HG03442 (cell line): ENCODE measurements around the gene C10orf90.

Experiments used
- ATAC-seq: cut with Tn5 transposase; IDR thresholded peaks from one replicate; pipeline ENCODE4 v1.9.1; 2021; ENCODE audit warnings: mild to moderate bottlenecking, moderate library complexity; ENCODE audit not compliant: unreplicated experiment

Gene C10orf90

DNA sequence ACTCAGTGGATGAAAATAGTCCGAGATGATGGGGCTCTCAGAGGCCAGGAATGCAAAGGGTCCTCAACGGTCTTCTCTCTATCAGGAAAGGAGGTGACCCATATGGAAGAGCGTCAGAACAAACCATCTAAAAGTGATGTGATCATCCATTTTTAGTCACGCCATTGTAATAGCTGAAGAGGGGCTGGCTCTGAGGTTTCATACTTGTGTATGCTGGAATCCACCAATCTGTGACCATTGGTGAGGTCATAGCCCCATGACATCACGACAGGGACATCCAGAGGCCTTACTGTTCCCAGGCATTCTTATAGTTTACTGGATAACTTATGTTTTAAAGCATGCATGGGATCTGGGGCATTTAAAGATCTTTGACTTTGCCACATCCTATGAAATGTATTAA, 83.6 kb downstream of the C10orf90 start:
- ATAC-seq: no peak

DNA sequence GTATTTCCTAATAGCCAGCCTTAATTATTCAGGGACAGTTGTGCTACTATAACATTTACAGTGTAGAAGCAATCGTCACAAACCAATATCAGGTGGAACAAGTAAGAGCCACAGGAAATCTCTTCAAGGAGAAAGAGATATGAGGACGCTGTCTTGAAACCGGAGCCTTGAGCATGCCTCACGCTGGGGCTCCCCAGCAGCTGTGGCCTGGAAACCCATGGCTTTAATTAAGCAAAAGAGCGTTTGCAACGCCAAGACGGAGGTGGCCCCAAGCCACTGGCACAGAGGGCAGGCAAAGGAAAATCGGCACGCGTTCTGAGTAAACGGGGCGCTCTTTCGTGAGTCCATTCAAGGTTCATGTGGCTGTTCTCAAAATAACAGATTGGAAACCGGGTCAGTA, 84.4 kb downstream of the C10orf90 start:
- ATAC-seq: no peak

DNA sequence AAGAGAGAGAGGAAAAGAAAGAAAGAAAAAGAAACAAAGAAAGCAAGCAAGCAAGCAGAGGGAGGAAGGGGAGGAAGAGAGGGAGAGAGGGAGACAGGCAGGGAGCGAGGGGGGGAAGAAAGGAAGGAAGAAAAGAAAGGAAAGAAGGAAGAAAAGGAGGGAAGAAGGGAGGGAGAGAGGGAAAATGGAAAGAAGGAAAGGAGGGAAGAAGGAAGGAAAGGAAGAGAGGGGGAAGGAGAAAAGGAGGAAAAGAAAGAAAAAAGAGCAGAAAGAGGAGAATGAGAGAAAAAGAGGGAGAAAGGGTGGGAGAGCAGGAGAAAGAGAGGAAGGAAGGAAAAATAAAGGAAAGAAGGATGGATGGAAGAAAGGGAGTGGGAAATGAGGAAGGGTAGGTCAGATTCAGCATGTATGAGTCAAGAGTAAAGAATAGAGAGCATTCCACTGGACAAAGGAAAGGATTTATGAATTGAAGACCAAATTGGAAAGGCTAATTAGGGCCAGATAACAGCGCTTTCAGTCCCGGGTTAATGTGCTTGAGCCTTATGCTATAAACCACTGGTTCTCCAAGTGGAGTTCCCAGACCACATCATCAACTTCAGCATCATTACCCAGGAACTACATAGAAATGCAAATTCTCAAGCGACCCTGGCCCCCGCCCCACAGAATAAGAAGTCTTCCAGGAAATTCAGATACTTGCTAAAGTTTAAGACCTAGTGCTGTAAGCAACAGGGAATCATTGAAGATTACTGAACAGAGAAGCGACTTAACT, 85.1 kb downstream of the C10orf90 start:
- no peak for ATAC-seq

DNA sequence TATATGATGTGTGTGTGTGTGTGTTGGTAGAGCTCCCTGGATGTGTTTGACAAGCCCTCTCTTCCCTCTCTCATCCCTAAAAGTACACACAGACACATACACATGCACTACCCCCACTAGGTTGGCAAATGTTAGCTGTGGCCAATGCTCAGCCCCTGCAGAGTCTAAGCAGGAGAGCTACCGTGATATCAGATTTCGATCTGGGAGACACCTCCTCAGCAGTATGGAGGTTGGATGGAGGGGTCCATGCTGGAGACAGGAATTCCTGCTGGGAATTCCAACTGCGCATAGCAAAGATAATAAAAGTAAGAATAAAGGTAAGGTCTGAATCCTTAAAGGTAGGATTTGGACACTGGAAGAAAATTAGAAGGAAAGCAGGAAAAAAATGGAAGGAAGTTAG, 85.7 kb downstream of the C10orf90 start:
- ATAC-seq: no peak

DNA sequence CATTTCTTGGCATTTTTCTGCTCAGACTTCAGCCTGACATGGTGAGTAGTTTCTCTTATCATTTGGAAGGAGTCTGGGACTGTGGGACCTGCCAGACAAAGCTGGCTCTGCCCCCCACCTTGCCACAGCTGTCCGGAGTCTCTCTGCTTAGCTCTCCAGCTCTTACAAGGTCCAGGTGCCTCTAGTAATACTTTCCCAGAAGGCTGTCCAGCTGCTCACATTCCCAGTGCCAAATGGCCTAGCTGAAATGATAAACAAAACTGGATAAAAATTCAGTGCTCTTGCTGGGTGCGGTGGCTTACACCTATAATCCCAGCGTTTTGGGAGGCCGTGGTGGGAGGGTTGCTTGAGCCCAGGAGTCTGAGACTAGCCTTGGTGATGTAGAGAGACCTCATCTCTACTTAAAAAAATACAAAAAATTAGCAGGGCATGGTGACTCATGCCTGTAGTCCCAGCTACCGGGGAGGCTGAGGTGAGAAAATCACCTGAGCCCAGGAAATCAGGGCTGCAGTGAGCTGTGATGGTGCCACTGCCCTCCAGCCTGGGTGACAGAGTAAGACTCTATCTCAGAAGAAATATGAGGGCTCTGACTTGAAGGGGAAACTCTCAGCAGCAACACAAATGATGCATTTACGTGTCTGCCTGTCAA, 86.8 kb downstream of the C10orf90 start:
- ATAC-seq: no peak

DNA sequence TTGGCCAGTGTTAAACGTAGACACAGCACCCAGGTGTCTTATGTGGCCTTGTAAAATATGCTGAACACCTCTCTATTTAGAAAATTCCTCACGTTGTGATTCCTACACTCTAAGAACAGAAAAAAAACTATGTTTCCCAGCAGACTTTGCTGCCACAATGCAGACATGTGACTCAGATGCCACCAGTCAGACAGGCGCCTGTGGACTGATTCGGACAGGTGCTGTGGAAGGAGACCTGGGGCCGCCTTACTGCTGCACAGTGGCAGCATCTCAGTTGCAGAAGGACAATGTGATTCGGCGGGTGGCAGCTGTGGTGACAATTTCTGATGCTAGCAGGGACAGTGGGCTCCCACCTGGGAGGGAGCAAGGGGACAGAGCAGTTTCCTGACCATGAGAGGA, 88.8 kb downstream of the C10orf90 start:
- ATAC-seq: no peak

DNA sequence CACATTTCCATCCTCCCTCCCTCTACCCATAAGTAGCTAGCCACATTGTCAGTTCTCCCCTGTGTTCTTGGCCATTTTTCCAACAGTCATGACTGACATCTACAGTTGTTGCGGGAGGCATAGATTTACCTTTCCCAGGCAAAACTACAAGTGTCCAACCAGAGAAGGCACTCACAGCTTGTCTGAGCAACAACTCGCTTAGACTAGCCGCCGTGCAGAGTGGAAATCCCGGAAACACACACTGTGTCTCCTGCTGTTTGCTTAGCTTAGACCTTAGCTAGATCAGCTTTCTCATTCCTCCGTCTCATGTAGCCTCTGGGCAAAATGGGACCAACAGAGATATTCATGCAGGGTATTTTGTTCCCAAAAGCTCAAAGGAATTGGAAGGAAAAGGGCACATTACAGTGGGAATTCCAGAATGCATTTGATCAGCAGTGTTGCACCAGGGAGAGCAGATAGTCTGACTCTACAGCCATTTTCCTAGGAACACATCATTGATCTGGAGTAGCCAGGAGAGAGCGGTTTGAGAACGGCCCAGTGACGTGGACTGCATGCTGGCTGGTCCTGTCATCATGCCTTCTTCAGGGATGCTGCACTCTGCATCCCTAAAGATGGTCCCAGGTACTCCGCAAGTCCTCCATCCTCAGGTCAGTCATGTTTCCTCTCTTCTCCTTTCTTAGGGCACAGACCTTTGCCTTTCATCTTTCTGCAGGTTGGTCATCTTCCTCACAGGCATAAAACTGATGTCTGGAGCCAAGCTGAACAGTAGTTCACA, 89.4 kb downstream of the C10orf90 start:
- ATAC-seq: no peak

DNA sequence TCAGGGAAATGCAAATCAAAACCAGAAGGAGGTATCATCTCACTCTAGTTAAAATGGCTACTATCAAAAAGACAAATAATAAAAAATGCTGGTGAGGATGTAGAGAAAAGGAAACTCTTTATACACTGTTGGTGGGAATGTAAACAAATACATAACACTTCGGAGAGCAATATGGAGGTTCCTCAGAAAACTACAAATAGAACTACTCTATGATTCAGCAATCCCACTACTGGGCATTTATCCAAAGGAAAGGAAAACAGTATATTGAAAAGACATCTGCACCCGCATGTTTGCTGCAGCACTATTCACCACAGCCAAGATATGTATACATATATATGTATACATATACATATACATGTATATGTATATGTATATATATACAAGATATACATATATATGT, 94.2 kb downstream of the C10orf90 start:
- ATAC-seq: no peak

DNA sequence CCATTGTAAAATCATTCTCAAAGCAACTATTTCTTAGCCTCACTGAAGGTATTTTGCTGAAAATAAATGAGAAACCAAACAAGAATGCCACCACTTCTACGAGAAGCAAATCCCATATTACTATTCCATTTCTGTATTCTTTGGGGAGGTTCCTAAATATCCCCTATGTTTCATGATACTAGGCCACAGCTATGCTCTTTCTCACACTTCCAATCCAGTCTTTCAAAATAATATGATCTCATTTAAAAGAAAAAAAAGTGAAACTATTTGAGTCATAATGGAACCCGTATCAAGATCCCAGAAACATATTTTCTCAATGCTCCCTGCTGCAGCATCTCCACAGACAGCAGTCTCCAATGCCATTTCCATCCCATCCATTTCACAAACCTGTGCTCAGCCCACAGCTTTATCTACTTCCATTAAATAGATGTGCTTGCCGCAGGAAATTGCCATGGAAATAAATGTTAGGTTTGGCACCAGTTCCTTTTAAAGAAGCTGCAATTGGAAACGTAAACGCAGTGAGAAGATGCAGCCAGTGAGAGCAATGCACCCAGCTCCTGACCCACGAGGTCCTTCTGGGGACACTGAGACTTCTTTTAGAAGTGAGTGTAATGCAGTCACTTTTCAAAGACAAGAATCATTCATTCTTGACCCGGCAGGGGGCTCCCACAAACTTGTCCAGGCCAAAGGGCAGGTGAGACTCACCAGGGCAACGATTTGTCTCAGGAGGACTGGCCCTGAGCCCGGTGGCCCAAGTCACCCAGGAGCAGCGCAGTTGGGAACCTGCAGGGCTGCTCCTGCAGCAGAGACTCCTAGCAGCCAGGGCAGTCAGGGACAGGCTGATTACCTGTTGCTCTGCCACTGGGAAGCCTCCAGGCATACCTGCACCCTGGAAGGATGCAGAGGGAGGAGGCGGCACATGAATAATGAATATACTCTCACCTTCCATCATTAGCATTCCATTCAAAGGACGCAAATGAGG, 99.6 kb downstream of the C10orf90 start:
- ATAC-seq: no peak

DNA sequence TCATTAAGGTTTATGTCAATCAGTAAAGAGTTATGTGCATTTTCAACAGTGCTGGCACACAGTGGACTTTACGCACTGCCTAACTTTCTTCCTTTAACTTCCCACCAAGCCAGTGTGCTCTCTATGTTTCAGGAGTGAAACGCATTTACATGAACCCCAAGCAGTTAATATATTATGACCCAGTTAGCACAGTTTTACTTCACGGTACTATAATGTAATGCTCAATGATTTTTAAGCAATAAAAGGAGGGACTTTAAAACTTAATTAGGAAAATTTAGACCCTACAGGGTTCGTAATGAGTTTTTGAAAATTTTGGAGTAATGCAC, 100.3 kb downstream of the C10orf90 start:
- no peak for ATAC-seq

DNA sequence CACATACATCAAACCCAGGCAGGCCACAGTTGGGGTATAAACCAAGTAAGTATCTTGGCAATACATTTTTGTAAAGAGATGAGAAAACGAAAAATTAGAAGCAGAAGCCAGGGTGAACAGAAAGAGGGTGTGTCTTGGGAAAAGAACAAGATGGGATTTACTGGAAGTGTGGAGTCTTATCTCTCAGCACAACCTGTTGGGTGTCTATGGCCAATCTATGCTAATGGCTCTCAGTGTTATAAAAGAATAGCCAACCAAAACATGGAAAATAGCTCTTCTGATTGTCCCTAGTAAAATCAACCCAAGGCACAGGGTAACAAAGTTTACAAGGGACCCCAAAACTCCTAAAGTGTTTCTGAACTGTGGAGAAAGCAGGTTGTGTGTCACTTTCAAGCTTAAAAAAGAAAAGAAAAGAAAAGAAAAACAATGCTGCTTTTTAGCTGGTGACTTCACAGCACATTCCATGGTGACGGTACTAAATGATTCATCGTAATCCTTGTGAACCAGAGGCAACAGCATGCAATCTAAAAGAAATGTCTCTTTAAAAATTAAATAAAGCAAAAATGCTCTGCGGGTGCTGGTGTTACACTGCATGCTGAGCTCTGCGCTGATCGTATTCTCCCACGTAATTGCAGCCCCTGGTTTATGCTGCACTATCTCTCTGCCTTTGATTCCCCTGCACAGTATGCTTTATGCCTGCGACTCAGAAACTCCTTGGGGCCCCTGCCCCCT, 100.8 kb downstream of the C10orf90 start:
- no peak for ATAC-seq

DNA sequence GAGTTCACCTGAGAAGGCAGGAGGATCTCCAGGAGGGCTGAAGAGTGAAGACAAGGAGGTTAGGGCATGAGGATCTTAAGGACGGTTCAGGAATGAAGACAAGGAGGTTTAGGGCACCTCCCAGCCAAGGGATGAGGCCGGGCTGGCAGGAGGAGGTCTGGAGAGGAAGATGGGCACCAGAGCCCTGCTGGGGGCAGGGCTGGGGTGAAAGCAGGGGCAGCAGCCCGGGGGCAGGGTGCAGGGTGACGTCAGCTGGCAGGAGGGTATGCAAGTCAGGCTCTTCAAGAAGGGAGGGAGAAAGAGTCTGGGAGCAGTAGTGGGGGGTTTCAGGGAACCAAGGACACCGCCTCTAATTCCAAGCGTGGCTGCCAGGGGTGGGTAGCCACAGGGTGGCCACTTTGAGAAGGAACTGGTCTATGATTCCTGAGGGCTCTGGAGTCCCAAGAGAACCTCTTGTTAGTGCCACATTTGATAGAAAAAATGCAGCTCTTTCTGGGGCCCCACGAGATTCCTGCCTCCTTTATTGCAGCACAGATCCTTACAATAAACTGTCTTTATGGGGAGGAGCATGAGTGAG, 101.6 kb downstream of the C10orf90 start:
- no peak for ATAC-seq

DNA sequence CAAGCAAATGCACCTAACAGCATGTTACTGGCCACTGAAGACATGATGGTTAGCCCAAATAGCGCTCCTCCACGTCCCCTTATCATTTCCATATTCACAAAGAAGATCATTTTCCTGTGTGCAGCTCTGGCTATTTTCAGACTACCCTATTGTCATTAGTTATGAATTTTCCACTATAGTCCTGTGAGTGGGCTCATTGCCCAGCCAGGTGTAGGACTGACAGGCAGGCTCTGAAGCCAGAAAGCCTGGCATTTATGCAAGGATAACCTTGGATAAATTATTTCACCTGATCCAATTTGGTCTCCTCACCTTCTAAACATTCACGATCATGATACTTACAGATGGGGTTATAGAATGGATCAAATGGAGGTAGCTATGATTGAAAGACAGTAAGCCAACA, 104.6 kb downstream of the C10orf90 start:
- no peak for ATAC-seq

DNA sequence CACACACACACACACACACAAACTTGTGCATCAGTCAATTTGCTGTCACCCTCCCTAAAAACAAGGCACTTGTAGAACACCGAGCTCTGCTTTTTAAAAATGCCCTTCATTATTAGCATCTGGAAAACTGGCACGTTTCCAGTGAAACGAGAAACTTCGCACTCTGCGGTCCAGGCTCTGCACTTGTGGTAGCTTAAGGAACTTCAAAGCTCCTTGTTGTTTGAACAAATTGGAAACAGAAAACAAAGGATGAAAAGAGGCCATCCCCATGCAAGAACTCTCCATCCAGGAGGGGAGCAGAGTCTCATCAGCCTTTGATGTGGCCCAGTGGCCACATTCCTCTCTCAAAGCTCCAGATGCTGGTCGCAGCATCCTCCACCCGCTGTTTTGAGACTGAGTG, 105.1 kb downstream of the C10orf90 start:
- ATAC-seq: no peak

DNA sequence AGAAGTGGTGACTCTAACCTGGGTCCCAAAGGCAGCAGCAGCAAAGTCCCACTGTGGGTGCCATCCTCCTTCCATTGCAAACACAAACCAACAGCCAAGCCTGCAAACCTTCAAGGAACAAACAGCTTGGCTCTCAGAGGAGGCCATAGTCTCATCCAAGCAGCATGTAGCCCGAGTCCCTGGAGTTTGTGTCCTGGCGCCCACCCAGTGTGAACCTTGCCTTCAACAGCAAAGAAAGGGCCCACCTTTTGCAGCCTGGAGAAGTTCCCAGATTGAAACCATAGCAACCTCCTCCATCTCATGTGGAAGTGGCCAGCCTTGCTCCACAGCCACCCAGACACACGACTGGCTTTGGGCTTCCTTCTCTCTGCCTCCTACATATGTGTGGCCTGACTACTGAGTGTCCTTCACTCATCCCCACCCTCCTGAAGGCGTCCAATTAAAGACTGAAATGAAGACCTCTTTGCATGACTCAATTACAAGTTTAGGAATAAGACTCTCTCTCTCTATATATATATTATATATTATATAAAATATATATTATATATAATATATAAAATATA, 106.1 kb downstream of the C10orf90 start:
- ATAC-seq: no peak

DNA sequence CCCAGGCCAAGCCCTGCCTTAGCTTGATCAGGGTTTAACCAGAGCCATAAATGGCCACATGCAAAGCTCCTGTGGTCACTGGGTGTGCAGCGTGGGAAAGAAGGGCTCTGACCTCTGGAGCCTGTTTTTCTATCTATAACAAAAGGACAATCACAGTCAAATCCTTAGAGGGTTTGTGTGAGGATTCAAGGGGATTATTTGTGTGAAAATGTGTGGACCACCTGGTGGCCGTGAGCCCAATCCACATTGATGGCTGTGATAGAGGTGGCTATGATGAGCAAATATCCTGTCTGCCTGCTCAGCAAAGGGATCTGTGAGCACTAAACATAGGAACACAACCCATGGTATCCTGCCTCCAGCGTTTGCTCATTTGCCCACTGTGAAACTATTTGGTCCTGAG, 107.1 kb downstream of the C10orf90 start:
- ATAC-seq: no peak

DNA sequence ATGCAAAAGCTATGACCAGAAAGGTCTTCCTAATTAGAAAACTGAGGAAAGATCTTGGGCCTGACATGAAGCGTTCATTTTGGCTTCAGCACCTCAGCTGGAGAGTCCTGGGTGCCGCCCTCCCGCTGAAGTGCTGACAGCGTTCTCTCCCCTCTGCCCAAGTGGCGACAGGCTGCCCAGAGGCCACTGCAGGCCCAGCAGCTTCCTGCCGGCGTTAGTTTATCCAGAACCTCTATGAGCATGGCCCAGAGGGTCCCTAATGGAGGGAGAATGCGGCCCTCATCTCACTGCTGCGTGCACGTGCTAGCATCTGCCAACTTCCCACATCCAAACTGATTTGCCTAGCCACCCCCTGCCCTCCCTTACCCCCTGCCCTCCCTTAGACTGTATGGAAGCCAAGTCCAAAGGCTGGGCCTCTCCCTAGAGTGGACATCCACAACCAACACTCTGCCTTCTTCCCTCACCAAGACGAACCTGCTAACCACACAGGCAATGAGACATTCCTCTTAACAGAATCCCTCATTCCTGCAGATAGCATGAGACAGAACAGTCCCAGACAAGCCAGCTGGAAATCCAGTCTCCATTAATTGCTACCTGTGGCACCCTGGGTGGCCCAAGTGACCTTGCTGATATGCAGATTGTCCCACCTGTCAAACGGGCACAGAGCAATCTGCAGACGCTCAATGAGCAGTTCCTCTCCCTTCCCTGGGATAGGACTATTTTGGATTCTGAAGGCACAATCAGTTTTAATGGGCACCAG, 108.4 kb downstream of the C10orf90 start:
- ATAC-seq: no peak

DNA sequence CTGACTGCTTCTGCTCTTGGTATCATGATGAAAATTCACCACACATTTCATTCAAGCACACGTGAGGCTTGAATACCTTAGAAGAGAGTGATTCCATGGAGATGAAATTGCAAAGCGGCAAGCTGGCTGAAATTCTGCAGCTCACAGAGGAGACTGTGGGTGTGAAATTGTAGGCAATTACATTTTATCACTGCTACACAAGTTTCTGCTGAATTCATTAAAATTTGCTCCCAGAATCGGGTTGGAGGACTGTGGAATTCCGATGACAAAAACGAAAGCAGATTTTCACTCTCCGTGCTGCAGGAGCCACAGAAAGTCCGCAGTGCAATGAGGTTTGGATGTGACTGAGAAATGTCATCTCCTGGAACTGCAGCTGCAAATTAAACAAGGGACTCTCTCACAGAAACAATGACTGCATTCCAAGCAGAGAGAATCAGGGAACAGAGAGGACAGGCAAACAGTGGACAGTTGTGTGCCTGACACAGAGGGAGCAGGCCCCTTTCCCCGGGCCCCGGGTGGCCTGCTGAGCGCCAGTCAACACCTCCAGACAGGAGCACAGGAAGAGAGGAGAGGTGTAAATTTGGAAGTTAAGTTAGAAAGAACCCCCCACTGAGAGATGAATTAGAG, 109.1 kb downstream of the C10orf90 start:
- no peak for ATAC-seq
